CD14-positive monocyte (primary cell): ENCODE results near the gene PLA2G4D. TPM values are rescaled to one million over a fixed set of nuclear protein-coding genes. Genes with fewer than 3 reads are reported as not detected.
A peak's percentile ranks its signal among the peaks of the same experiment; 100 is the strongest.

Experiments used
- DNase-seq, 3 donors: peaks; one replicate each; pipeline ENCODE4 v3.0.0-alpha.2; 2011 to 2022
- H2AFZ ChIP-seq: 2 replicates; pipeline ENCODE4 v1.6.0; 2012; ENCODE audit warnings: mild to moderate bottlenecking, low read depth, low read length, inconsistent platforms; ENCODE audit not compliant: insufficient read depth, poor library complexity, severe bottlenecking
- H3K27ac ChIP-seq, 2 donors: 1 replicate in 1 of 2; 2 replicates in 1 of 2; pipeline ENCODE4 v1.5.1; 2012 to 2013; ENCODE audit warnings: low read length in 2 of 2, control low read depth in 1 of 2, inconsistent platforms in 1 of 2, low read depth in 1 of 2, mild to moderate bottlenecking in 1 of 2
- H3K27me3 ChIP-seq, 2 donors: one replicate each; pipeline versions ENCODE4 v1.6.0 to v1.6.1; 2011 to 2013; ENCODE audit warnings: low read length in 2 of 2; ENCODE audit not compliant: control insufficient read depth in 2 of 2, insufficient read depth in 2 of 2
- H3K36me3 ChIP-seq, 2 donors: replicated peaks in 1 of 2; 1 replicate in 1 of 2; 2 replicates in 1 of 2; pipeline versions ENCODE4 v1.5.1 to v1.6.1; 2012 to 2013; ENCODE audit warnings: low read length in 2 of 2, control low read depth in 1 of 2, inconsistent platforms in 1 of 2, mild to moderate bottlenecking in 1 of 2; ENCODE audit not compliant: insufficient read depth in 2 of 2, control insufficient read depth in 1 of 2
- H3K4me1 ChIP-seq, 2 donors: 1 replicate in 1 of 2; 2 replicates in 1 of 2; pipeline versions ENCODE4 v1.5.1 to v1.6.1; 2012 to 2013; ENCODE audit warnings: low read length in 2 of 2, control low read depth in 1 of 2, inconsistent platforms in 1 of 2, mild to moderate bottlenecking in 1 of 2, moderate library complexity in 1 of 2; ENCODE audit not compliant: insufficient read depth in 2 of 2, control insufficient read depth in 1 of 2
- H3K4me2 ChIP-seq: replicated peaks from 2 replicates; pipeline ENCODE3; 2012; ENCODE audit warnings: low read length, moderate library complexity, mild to moderate bottlenecking; ENCODE audit not compliant: poor library complexity, severe bottlenecking; ENCODE audit errors: extremely low read depth
- H3K4me3 ChIP-seq, 3 experiments: fragments of 200-600 bp in 1 of 3; sonication (generic) in 1 of 3; replicated peaks in 1 of 3; 1 replicate in 2 of 3; 2 replicates in 1 of 3; pipeline ENCODE4 v1.5.1; 2011 to 2013; ENCODE audit warnings: low read length in 3 of 3, mild to moderate bottlenecking in 3 of 3, control low read depth in 2 of 3, low read depth in 2 of 3, inconsistent platforms in 1 of 3, moderate library complexity in 1 of 3
- H3K79me2 ChIP-seq: 2 replicates; pipeline ENCODE4 v1.6.0; 2012; ENCODE audit warnings: mild to moderate bottlenecking, control low read depth, inconsistent platforms, low read length, moderate library complexity; ENCODE audit not compliant: insufficient read depth
- H3K9ac ChIP-seq: 2 replicates; pipeline ENCODE4 v1.6.0; 2017; ENCODE audit warnings: low read length, mild to moderate bottlenecking; ENCODE audit not compliant: insufficient read depth, poor library complexity, severe bottlenecking
- H3K9me3 ChIP-seq, 2 donors: replicated peaks in 1 of 2; 1 replicate in 1 of 2; 2 replicates in 1 of 2; pipeline versions ENCODE4 v1.5.1 to v1.6.1; 2012 to 2013; ENCODE audit warnings: low read length in 2 of 2, control low read depth in 1 of 2; ENCODE audit not compliant: control insufficient read depth in 1 of 2, insufficient read depth in 1 of 2
- H4K20me1 ChIP-seq: 2 replicates; pipeline ENCODE4 v1.6.0; 2012; ENCODE audit warnings: mild to moderate bottlenecking, low read length, control low read depth, moderate library complexity; ENCODE audit not compliant: insufficient read depth
- H3K27ac Mint-ChIP-seq, 7 donors: one replicate each; pipeline ENCODE4 v1.8.0; 2020; ENCODE audit warnings: mild to moderate bottlenecking in 7 of 7, mixed read lengths in 7 of 7, moderate library complexity in 6 of 7, inconsistent platforms in 2 of 7
- H3K27me3 Mint-ChIP-seq, 3 donors: one replicate each; pipeline ENCODE4 v1.8.0; 2021 to 2022; ENCODE audit warnings: low read depth in 3 of 3, mild to moderate bottlenecking in 3 of 3, mixed read lengths in 3 of 3, moderate library complexity in 3 of 3, inconsistent platforms in 1 of 3
- H3K36me3 Mint-ChIP-seq, 2 donors: one replicate each; pipeline ENCODE4 v1.8.0; 2020; ENCODE audit warnings: mixed read lengths in 2 of 2, inconsistent platforms in 1 of 2, mild to moderate bottlenecking in 1 of 2
- H3K4me1 Mint-ChIP-seq: one replicate; pipeline ENCODE4 v1.8.0; 2020; ENCODE audit warnings: mild to moderate bottlenecking, mixed read lengths
- H3K4me3 Mint-ChIP-seq, 2 donors: one replicate each; pipeline ENCODE4 v1.8.0; 2020; ENCODE audit warnings: mild to moderate bottlenecking in 2 of 2, mixed read lengths in 2 of 2, moderate library complexity in 1 of 2
- H3K9me3 Mint-ChIP-seq, 7 donors: one replicate each; pipeline ENCODE4 v1.8.0; 2020 to 2022; ENCODE audit warnings: mixed read lengths in 7 of 7, mild to moderate bottlenecking in 6 of 7, moderate library complexity in 6 of 7, inconsistent platforms in 2 of 7
- WGBS: methylation state at CpG from one replicate; pipeline ENCODE4 v1.1.5; 2013; ENCODE audit warnings: missing lambda C conversion rate; ENCODE audit not compliant: insufficient coverage; 5-methylcytosine and 5-hydroxymethylcytosine counted together
- intact Hi-C, 2 donors: fragments of 100-400 bp; cut with micrococcal nuclease; formaldehyde crosslinking; loops; one replicate each; pipeline versions ENCODE4 v1.15.0 to v1.15.1; 2023
- polyA plus RNA-seq, 3 donors: library from polyadenylated mRNA; depleted of rRNA in 1 of 3; unstranded in 2 of 3; stranded (reverse) in 1 of 3; fragments of 300-500 nt in 2 of 3; fragments of >200 nt in 1 of 3; fragmentation: Illumina TruSeq in 2 of 3; gene quantifications; 1 replicate in 2 of 3; 2 replicates in 1 of 3; pipeline ENCODE4 v1.2.3, GENCODE V29; 2012 to 2021
- TF ChIP-seq, protein P1 (sequence below): fragments of 200-600 bp; IDR thresholded peaks from one replicate; pipeline ENCODE4 v1.8.0; 2022; ENCODE audit warnings: antibody characterized with exemption, mild to moderate bottlenecking

PLA2G4D gene
- polyA plus RNA-seq, 3 donors = not detected

DNA sequence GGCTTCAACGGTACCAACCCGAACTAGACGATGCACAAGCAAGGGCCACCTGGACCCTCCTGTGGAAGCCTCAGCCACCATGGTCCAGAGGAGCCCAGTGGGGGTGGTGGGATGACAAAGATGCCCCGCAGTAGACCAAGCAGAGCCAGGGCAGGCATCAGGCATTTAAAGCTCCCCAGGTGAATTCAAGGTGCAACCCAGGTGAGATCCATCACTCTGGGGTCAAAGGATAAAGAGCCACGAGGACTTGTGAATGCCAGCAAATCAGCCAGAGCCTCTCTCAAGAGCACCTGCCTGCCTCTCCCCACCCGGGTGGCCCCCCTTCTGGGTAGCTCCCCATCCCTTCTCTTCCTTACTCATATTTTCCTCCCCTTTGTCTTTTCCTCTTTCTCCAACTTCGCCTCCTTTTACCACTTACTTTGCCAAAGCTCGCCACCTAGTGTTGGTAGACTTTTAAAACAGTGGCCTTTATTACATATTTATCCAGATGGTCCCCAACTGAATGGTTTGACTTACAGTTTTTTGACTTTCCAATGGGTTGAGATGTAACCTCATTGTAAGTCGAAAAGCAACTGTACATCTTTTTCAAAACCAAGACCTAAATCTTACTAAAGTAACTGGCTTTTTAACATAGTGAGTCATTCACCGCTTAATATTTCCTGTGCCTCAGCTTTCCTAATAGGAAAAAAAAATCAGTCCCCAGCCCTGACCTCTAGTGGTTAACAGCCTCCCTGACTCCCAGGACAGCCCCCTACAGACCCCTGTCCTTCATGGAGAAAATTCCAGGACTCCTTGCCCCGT is 43.3 kb upstream of the PLA2G4D start:
- Mint-ChIP-seq H3K4me3 (no peak overlapping the region), H3K9me3 (no peaks in the 10 kb centered on the region), H3K27me3 (peaks cover 0 to 2% (median 0%) of the 10 kb centered on the region in 3 donors), H3K36me3 (no peaks in the 10 kb centered on the region), H3K4me1 (peaks cover 5% of the 10 kb centered on the region), H3K27ac (peak overlapping the region in 1 of 7 donors; percentile 57)
- H3K27ac ChIP-seq = no peak overlapping the region
- H3K9ac ChIP-seq = no peak overlapping the region
- WGBS = 78% methylated on average over 6 of the region's 11 CpGs
- no peaks in the 10 kb centered on the region for H3K4me1 ChIP-seq
- H3K36me3 ChIP-seq = no peaks in the 10 kb centered on the region
- no peak overlapping the region for H2AFZ ChIP-seq
- no peaks in the 10 kb centered on the region for H3K9me3 ChIP-seq
- TF ChIP-seq, protein P1, sequence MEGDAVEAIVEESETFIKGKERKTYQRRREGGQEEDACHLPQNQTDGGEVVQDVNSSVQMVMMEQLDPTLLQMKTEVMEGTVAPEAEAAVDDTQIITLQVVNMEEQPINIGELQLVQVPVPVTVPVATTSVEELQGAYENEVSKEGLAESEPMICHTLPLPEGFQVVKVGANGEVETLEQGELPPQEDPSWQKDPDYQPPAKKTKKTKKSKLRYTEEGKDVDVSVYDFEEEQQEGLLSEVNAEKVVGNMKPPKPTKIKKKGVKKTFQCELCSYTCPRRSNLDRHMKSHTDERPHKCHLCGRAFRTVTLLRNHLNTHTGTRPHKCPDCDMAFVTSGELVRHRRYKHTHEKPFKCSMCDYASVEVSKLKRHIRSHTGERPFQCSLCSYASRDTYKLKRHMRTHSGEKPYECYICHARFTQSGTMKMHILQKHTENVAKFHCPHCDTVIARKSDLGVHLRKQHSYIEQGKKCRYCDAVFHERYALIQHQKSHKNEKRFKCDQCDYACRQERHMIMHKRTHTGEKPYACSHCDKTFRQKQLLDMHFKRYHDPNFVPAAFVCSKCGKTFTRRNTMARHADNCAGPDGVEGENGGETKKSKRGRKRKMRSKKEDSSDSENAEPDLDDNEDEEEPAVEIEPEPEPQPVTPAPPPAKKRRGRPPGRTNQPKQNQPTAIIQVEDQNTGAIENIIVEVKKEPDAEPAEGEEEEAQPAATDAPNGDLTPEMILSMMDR = peak; percentile 68
- no peaks in the 10 kb centered on the region for H4K20me1 ChIP-seq
- intact Hi-C loops = loop anchor here in 1 of 2 donors (5.0 kb wide), 1 partner anchor 150 kb away; no protein-coding TSS in a partner anchor
- H3K4me2 ChIP-seq = no peak overlapping the region
- no peaks in the 10 kb centered on the region for H3K79me2 ChIP-seq
- DNase-seq = peak; percentile 24 to 40 (median 39)
- no peaks in the 10 kb centered on the region for H3K27me3 ChIP-seq
- H3K4me3 ChIP-seq = no peak overlapping the region

DNA sequence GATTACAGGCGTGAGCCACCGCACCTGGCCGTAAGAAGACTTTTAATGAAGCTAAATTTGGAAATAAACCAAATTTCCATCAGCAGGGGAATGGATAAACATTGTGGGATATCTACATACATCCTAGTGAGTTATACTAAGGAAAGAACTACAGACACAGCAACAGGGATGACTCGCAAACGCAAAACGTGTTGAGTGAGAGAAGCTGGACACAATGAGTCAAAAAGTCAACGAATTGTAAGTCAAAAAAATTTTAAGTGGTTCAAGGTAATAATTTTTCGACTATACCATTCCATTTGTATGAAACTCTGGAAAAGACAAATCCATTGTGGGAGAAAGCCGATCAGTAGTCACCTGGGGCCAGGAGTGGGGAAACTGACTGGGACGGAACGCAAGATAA is 42.2 kb upstream of the PLA2G4D start:
- Mint-ChIP-seq H3K36me3 (no peaks in the 10 kb centered on the region), H3K9me3 (no peaks in the 10 kb centered on the region), H3K27me3 (peaks cover 0 to 2% (median 0%) of the 10 kb centered on the region in 3 donors), H3K4me3 (no peak overlapping the region), H3K27ac (no peak overlapping the region), H3K4me1 (peaks cover 5% of the 10 kb centered on the region)
- H3K9me3 ChIP-seq = no peaks in the 10 kb centered on the region
- H3K27me3 ChIP-seq = no peaks in the 10 kb centered on the region
- H3K27ac ChIP-seq = no peak overlapping the region
- H3K4me2 ChIP-seq = no peak overlapping the region
- 80% methylated on average over 2 of the region's 11 CpGs for WGBS
- H3K79me2 ChIP-seq = no peaks in the 10 kb centered on the region
- no peak overlapping the region for H3K4me3 ChIP-seq
- intact Hi-C loops = loop anchor here in 1 of 2 donors (5.0 kb wide), 1 partner anchor 149 kb away; no protein-coding TSS in a partner anchor
- no peak for DNase-seq
- no peaks in the 10 kb centered on the region for H4K20me1 ChIP-seq
- TF ChIP-seq, protein P1 = no peak
- H3K4me1 ChIP-seq = no peaks in the 10 kb centered on the region
- H3K9ac ChIP-seq = no peak overlapping the region
- no peak overlapping the region for H2AFZ ChIP-seq
- H3K36me3 ChIP-seq = no peaks in the 10 kb centered on the region
